Osteoblast (primary cell): ENCODE measurements around the gene MRPL3. TPM values are rescaled to one million over a fixed set of nuclear protein-coding genes. Genes with fewer than 3 reads are reported as not detected.

ENCODE experiments used
- DNase-seq: peaks from one replicate; pipeline ENCODE4 v3.0.0; 2011; ENCODE audit warnings: low spot score, mixed read lengths; ENCODE audit not compliant: insufficient read length; ENCODE audit errors: missing footprints
- H2AFZ ChIP-seq: 2 replicates; pipeline ENCODE4 v1.6.0; 2011; ENCODE audit warnings: mild to moderate bottlenecking, low read length
- H3K27ac ChIP-seq: 2 replicates; pipeline ENCODE4 v1.5.1; 2011; ENCODE audit warnings: mild to moderate bottlenecking, low read depth, low read length, moderate library complexity
- H3K27me3 ChIP-seq: 2 replicates; pipeline ENCODE4 v1.6.0; 2012; ENCODE audit warnings: mild to moderate bottlenecking, control low read depth, inconsistent platforms, low read length, moderate library complexity; ENCODE audit not compliant: insufficient read depth
- H3K36me3 ChIP-seq: 2 replicates; pipeline ENCODE4 v1.5.1; 2011; ENCODE audit warnings: mild to moderate bottlenecking, low read length, control low read depth, moderate library complexity; ENCODE audit not compliant: insufficient read depth
- H3K4me1 ChIP-seq: 2 replicates; pipeline ENCODE4 v1.5.1; 2011; ENCODE audit warnings: mild to moderate bottlenecking, low read length, control low read depth, moderate library complexity; ENCODE audit not compliant: insufficient read depth
- H3K4me2 ChIP-seq: 2 replicates; pipeline ENCODE4 v1.6.0; 2011; ENCODE audit warnings: mild to moderate bottlenecking, low read length; ENCODE audit not compliant: insufficient read depth
- H3K4me3 ChIP-seq: fragments of 200-600 bp; sonication (generic); 3 replicates; pipeline ENCODE4 v1.5.1; 2012; ENCODE audit warnings: mild to moderate bottlenecking, low read length, inconsistent platforms; ENCODE audit not compliant: insufficient read depth
- H3K79me2 ChIP-seq: 2 replicates; pipeline ENCODE4 v1.6.0; 2012; ENCODE audit warnings: mild to moderate bottlenecking, low read length, control low read depth, inconsistent platforms; ENCODE audit not compliant: insufficient read depth
- H3K9me3 ChIP-seq: 2 replicates; pipeline ENCODE4 v1.5.1; 2011; ENCODE audit warnings: low read depth, low read length, control low read depth
- H4K20me1 ChIP-seq: 2 replicates; pipeline ENCODE4 v1.6.0; 2012; ENCODE audit warnings: mild to moderate bottlenecking, low read length, control low read depth; ENCODE audit not compliant: insufficient read depth
- total RNA-seq: library from RNA; depleted of rRNA; stranded (reverse); fragments of >200 nt; gene quantifications from 2 replicates; pipeline ENCODE4 v1.2.3, GENCODE V29; 2012
- TF ChIP-seq, protein P1 (sequence below): IDR thresholded peaks from 2 replicates; pipeline ENCODE4 v1.5.1; 2011; ENCODE audit warnings: mild to moderate bottlenecking, low read depth, low read length, moderate library complexity; ENCODE audit errors: extremely low read depth

Gene MRPL3
- total RNA-seq, 1 donor, result 92.6 TPM

DNA sequence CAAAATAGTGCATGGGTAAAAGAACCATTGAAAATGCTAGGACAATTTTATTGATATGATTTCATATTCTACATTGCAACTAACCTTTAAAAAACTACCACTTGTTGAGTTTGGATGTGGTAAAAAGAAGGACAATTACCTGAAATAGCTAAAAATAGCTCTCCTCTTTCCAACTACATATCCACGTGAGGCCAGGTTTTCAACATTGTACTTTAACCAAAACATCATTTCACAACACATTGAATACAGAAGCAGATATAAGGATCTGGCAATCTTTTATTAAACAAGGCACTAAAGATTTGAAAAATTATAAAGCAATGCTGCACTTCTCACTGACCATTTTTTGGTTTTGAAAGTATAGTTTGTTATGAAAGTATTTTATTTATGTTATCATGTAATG is 28.1 kb upstream of the MRPL3 start:
- no peak overlapping the region for H2AFZ ChIP-seq
- H3K36me3 ChIP-seq, result no peaks in the 10 kb centered on the region
- H3K4me1 ChIP-seq, result peaks cover 3% of the 10 kb centered on the region
- peaks cover 7% of the 10 kb centered on the region for H3K27me3 ChIP-seq
- H3K79me2 ChIP-seq, result no peaks in the 10 kb centered on the region
- H3K4me3 ChIP-seq, result no peak overlapping the region
- H3K4me2 ChIP-seq, result no peak overlapping the region
- no peaks in the 10 kb centered on the region for H4K20me1 ChIP-seq
- no peak overlapping the region for H3K27ac ChIP-seq
- TF ChIP-seq, protein P1, sequence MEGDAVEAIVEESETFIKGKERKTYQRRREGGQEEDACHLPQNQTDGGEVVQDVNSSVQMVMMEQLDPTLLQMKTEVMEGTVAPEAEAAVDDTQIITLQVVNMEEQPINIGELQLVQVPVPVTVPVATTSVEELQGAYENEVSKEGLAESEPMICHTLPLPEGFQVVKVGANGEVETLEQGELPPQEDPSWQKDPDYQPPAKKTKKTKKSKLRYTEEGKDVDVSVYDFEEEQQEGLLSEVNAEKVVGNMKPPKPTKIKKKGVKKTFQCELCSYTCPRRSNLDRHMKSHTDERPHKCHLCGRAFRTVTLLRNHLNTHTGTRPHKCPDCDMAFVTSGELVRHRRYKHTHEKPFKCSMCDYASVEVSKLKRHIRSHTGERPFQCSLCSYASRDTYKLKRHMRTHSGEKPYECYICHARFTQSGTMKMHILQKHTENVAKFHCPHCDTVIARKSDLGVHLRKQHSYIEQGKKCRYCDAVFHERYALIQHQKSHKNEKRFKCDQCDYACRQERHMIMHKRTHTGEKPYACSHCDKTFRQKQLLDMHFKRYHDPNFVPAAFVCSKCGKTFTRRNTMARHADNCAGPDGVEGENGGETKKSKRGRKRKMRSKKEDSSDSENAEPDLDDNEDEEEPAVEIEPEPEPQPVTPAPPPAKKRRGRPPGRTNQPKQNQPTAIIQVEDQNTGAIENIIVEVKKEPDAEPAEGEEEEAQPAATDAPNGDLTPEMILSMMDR, result no peak
- DNase-seq, result no peak
- no peaks in the 10 kb centered on the region for H3K9me3 ChIP-seq

DNA sequence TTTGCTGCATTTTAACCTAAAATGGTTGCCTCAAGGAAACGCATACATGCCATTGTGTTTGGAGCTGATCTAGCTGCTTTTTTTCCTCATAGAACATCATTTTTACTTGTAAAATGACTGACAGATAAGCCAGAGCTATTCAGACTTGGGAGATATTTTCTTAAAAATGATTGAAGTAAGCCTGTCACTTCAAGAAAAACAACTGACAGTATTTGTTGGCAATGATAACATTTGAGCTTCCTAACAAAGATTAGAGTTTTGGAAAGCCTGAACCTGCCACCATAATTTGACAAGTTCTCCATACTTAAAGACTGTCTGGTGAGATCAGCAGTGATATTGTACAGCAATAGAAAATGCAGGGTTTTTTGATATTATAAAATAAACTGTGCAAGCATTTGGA is 27.6 kb upstream of the MRPL3 start:
- Histone ChIP-seq H4K20me1 (no peaks in the 10 kb centered on the region), H3K4me1 (no peaks in the 10 kb centered on the region), H3K36me3 (no peaks in the 10 kb centered on the region), H3K27me3 (peaks cover 7% of the 10 kb centered on the region), H2AFZ (no peak overlapping the region), H3K79me2 (no peaks in the 10 kb centered on the region), H3K27ac (no peak overlapping the region), H3K4me2 (no peak overlapping the region), H3K4me3 (no peak overlapping the region), H3K9me3 (no peaks in the 10 kb centered on the region)
- no peak for DNase-seq
- TF ChIP-seq, protein P1, result no peak

DNA sequence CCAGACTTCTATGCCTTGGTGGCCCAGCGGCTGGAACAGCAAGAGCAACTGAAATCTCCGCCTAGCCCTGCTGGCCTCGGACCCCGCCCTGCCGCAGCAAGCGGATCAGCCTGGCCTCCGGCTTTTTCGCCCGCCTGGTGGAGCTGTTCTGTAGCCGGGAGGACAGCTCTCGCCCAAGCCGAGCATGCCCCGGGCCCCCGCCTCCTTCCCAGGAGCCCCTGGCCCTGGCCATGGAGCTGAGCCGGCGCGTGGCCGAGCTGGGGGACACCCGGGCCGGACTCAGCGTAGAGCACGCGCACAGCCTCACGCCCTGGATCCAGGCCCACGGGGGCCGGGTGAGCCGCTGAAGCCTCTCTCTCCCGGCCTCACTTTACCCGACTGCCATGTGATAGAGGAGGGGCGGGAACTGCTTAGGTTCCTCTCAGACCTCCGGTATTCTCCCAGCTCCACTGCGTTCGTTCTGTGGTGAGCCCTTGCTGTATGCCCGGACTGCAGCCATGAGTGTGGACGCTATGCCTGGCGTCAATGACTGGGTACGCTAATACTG is 24.1 kb upstream of the MRPL3 start:
- no peaks in the 10 kb centered on the region for H3K36me3 ChIP-seq
- H2AFZ ChIP-seq, result peak overlapping the region; percentile 53
- peak overlapping the region; percentile 69 for H3K4me3 ChIP-seq
- peak overlapping the region; percentile 58 for H3K4me2 ChIP-seq
- no peaks in the 10 kb centered on the region for H3K9me3 ChIP-seq
- TF ChIP-seq, protein P1, result peak; percentile 45
- no peaks in the 10 kb centered on the region for H3K4me1 ChIP-seq
- no peaks in the 10 kb centered on the region for H4K20me1 ChIP-seq
- H3K27ac ChIP-seq, result no peak overlapping the region
- H3K27me3 ChIP-seq, result peaks cover 9% of the 10 kb centered on the region
- no peaks in the 10 kb centered on the region for H3K79me2 ChIP-seq
- peak; percentile 57 for DNase-seq

DNA sequence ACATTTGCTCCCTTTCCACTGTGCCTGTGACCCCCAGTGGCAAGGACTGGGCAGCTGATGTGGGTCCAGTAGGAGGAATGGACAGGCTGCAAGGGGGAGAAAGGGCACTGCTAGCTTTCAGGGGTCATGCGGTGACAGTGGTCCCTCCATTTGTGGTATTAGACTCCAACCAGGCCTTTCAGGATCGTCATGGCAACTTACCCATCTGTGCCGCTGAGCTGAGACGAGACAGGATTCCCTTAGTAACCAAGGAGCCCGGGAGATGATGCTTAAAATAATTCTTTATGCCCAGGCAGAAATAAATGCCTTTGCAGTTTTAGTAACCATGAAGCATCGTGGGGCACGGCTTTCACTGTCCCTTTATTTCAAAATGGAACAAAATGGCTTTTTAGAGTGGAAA is 15.9 kb upstream of the MRPL3 start:
- DNase-seq, result no peak

More for the DNA sequence above, 15.9 kb upstream of the MRPL3 start:
- Histone ChIP-seq H2AFZ (no peak overlapping the region), H3K79me2 (no peaks in the 10 kb centered on the region), H3K4me1 (no peaks in the 10 kb centered on the region), H3K4me3 (no peak overlapping the region), H4K20me1 (no peaks in the 10 kb centered on the region), H3K9me3 (no peaks in the 10 kb centered on the region), H3K4me2 (no peak overlapping the region), H3K27me3 (no peaks in the 10 kb centered on the region), H3K27ac (no peak overlapping the region), H3K36me3 (no peaks in the 10 kb centered on the region)
- TF ChIP-seq, protein P1, result no peak
